Measurements from ENCODE around the gene DENND4A.

The DENND4A gene

DNA sequence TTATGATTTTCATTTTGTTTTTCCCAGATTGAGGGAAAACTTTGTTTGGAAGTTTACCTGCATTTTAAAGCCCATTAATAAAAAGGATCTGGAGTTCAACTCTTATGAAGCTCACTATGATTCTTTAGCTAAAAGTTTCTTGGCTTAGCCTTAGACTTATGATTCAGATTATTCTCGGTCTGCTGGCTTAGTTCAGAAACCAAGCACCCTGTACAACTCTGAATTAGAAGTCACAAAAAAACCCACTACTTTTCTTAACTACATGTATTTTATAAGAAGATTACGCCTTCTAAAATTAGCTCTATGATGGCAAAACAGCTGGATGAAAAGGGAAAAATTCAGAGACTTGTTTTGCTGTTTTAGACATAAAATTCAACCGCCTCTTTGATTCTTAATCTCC is 14.3 kb upstream of the DENND4A start:
- no peak for DNase-seq (ENCODE audit: low read depth)
- TF ChIP-seq, protein P1, sequence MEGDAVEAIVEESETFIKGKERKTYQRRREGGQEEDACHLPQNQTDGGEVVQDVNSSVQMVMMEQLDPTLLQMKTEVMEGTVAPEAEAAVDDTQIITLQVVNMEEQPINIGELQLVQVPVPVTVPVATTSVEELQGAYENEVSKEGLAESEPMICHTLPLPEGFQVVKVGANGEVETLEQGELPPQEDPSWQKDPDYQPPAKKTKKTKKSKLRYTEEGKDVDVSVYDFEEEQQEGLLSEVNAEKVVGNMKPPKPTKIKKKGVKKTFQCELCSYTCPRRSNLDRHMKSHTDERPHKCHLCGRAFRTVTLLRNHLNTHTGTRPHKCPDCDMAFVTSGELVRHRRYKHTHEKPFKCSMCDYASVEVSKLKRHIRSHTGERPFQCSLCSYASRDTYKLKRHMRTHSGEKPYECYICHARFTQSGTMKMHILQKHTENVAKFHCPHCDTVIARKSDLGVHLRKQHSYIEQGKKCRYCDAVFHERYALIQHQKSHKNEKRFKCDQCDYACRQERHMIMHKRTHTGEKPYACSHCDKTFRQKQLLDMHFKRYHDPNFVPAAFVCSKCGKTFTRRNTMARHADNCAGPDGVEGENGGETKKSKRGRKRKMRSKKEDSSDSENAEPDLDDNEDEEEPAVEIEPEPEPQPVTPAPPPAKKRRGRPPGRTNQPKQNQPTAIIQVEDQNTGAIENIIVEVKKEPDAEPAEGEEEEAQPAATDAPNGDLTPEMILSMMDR (IDR thresholded peaks at IDR 0.05; ENCODE audit: insufficient read depth, low read depth, low read length, missing control alignments), result no peak
- peak overlapping the region; percentile 24; the same call in 1 of the 2 replicates for H3K4me3 ChIP-seq (ENCODE audit: low read depth, low read length)

DNA sequence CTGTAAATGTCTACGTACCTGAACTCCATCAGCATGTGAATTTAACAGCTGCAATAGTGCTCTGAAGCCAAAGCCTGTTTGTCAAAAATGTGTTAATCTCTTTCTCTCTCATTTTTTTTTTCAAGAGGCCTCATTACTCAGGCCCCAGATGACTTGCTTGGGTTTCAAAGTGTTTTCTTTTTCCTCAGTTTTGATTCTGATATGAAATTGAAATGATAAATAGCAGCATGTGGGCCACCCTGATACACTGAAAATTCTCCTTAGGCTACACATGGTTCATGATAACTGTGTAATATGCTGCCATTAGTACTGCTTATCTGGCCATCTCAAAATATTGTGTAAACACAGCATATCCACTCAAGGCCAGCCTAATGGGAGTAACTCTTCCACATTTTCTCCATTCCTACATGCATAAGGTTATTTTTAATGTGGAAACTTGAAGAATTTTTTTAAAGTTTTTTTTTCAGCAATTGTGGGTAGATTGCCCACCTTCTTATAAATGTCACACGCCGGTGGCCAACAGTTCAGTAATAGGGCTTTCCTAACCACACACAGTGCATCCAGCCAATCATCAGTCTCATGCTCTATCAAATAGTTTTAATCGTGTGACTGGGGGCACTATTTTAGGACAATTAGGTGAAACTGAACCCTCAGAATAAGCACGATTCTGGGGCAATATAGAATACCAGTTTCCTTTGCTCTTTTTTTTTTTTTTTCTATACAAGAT is 13.1 kb upstream of the DENND4A start:
- no peak overlapping the region for H3K4me3 ChIP-seq (ENCODE audit: low read depth, low read length)
- peak; percentile 54 for DNase-seq (ENCODE audit: low read depth)
- TF ChIP-seq, protein P1 (IDR thresholded peaks at IDR 0.05; ENCODE audit: insufficient read depth, low read depth, low read length, missing control alignments), result no peak

DNA sequence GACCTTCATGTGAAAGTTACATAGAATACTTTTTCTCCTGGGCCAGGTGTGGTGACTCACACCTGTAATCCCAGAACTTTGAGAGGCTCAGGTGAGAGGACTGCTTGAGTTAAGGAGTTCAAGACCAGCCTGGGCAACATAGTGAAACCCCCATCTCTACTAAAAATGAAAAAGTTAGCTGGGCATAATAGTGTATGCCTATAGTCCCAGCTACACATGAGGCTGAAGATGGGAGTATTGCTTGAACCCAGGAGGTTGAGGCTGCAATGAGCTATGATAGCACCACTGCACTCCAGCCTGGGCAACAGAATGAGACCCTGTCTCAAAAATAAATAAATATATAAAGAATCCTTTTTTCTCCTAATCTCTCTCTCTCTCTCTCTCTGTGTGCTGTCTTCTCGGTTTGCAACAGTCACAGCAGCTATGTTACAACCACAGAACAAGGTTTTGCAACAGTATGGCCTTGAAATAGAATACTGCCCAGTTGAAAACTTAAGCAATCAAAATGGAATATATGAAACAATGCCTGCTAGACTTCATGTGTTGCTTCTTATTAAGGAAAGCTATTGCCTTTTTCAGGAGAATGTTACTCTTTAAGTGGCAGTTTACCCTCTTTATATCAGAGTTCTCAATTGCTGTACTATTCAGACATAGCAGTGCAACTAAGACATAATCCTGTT is 12.3 kb upstream of the DENND4A start:
- no peak for DNase-seq (ENCODE audit: low read depth)
- no peak overlapping the region for H3K4me3 ChIP-seq (ENCODE audit: low read depth, low read length)
- TF ChIP-seq, protein P1 (IDR thresholded peaks at IDR 0.05; ENCODE audit: insufficient read depth, low read depth, low read length, missing control alignments), result no peak

DNA sequence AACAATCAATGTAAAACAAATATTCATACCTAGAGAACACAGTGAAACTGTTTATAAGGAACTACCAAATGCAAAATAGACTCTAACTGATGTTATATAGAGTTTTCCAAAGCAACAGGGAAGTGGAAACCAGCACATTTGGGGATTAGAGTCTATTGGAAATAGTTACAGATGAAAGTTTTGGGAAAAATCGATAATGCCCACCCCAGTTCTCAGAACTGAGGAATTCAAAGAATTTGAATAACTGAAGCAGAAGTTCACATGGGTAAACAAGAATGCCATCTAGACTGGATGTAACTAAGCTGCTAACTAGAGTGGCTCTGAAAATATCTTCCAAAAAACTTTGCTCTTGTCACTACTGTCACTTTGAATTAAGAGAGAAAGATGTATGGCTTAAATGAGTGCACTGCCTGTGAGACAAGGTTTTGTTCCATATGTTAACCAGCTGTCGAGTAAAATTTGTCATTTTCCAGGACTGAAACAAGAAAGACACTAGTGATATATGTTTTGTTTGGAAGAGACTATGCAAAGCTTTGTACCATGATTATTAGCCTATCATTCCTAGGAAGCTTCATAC is 9.2 kb upstream of the DENND4A start:
- no peak for DNase-seq (ENCODE audit: low read depth)
- TF ChIP-seq, protein P1 (IDR thresholded peaks at IDR 0.05; ENCODE audit: insufficient read depth, low read depth, low read length, missing control alignments), result no peak
- no peak overlapping the region for H3K4me3 ChIP-seq (ENCODE audit: low read depth, low read length)

DNA sequence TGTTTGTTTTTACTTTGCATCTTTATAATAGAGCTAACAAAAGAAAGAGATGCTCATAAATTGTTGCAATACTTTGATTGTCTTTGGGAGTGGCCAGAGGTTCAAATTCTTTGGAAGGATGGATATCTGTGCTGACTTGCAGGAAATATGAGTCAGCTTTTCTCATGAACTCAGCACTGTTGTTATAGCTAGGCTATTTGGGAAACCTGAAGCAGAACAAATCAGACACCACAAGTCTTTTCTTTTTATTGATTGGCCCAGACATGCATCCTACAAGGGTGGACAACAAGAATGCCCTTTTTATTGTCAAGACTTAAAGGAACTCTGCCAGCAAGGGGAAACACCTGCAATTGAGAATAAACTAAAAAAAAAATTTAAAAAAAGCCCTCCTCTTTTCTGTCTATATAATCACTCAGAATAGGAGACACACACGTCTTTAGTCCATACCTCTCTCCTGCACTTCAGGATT is 4.6 kb upstream of the DENND4A start:
- H3K4me3 ChIP-seq (ENCODE audit: low read depth, low read length), result no peak overlapping the region
- no peak for DNase-seq (ENCODE audit: low read depth)
- TF ChIP-seq, protein P1 (IDR thresholded peaks at IDR 0.05; ENCODE audit: insufficient read depth, low read depth, low read length, missing control alignments), result no peak

DNA sequence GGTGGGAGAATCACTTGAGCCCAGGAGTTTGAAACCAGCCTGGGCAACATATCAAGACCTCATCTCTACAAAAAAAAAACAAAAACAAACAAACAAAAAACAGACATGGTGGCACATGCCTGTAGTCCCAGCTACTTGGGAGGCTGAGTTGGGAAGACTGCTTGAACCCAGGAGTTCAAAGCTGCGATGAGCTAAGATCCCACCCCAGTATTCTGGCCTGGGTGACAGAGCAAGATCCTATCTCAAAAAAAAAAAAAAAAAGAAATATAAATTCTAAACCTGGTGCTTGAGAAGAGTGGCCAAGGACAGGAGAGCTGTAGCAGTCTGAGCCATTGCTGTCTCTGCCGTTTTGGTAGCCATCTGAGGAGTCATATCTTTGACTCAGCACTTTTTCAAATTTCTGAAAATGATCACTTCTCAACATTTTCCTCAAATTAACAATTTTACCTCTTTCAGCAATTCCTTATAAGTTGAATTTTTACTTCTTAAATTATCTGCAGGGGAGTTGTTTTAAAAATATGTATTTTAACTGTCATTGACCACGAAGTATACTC is 3.6 kb upstream of the DENND4A start:
- no peak overlapping the region for H3K4me3 ChIP-seq (ENCODE audit: low read depth, low read length)
- TF ChIP-seq, protein P1 (IDR thresholded peaks at IDR 0.05; ENCODE audit: insufficient read depth, low read depth, low read length, missing control alignments), result no peak
- DNase-seq (ENCODE audit: low read depth), result no peak
